Measurements from ENCODE around the gene RNF175.

RNF175 gene

DNA sequence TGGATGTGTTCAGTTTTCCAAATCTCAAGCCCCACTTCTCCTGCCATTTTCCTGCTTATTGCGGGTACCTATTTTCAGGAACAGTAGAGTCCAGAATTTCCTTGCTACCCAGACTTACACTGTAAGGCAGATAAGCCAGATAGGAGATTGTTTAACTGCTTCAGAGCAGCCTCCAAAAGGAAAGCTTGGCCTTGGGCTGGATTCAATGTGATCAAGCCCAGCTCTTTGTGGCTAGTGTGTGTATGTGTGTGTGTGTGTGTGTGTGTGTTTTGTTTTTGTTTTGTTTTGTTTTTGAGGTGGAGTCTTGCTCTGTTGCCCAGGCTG, 34.0 kb downstream of the RNF175 start:
- no peak for DNase-seq
- no peaks in the 10 kb centered on the region for H3K27me3 ChIP-seq (replicated peaks)
- TF ChIP-seq, protein P1, sequence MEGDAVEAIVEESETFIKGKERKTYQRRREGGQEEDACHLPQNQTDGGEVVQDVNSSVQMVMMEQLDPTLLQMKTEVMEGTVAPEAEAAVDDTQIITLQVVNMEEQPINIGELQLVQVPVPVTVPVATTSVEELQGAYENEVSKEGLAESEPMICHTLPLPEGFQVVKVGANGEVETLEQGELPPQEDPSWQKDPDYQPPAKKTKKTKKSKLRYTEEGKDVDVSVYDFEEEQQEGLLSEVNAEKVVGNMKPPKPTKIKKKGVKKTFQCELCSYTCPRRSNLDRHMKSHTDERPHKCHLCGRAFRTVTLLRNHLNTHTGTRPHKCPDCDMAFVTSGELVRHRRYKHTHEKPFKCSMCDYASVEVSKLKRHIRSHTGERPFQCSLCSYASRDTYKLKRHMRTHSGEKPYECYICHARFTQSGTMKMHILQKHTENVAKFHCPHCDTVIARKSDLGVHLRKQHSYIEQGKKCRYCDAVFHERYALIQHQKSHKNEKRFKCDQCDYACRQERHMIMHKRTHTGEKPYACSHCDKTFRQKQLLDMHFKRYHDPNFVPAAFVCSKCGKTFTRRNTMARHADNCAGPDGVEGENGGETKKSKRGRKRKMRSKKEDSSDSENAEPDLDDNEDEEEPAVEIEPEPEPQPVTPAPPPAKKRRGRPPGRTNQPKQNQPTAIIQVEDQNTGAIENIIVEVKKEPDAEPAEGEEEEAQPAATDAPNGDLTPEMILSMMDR (IDR thresholded peaks at IDR 0.05; ENCODE audit: low read depth, low read length, missing control alignments), result no peak
- no peaks in the 10 kb centered on the region for H3K36me3 ChIP-seq (replicated peaks)
- H3K27ac ChIP-seq, result no peak overlapping the region
- in situ Hi-C loops (cut with HindIII; ENCODE audit: low pct_ligation_motif_present, low sequenced_read_pairs), result no loop called here
- H3K4me3 ChIP-seq (ENCODE audit: low read depth, low read length), result no peak overlapping the region

DNA sequence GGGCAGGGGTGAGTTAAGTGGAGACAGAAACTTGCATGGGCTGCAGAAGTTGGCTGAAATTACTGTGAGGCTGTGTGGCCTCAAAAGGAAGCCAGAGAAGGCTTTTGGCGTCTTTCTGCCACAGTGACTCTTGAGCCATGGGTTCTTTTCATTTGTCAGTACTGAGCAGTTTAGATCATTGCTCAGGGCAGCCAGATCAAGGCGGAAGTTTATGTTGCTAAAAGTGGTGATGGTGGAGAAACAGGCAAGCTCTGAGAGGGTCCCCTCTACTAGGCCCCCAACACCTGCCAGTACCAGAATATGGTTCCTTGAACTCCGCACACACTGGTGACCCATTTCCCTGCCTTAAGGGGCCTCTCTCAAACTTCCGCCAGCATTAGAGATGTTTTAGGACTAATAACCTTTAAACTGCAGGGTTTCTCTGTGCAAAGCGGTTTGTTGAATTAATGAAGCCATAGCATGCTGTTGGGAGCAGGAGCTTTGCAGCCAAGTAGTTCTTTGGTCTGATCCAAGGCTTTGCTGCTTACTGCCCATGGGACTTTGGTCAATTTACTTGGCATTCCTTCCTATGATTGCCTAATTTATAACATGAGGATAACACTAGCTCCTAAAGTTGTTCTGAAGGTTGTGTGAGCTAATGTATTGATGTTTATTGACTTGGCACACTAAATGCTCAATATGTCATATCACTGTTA, 34.5 kb downstream of the RNF175 start:
- in situ Hi-C loops (cut with HindIII; ENCODE audit: low pct_ligation_motif_present, low sequenced_read_pairs), result no loop called here
- Histone ChIP-seq H3K27me3 (replicated peaks) (no peaks in the 10 kb centered on the region), H3K4me3 (ENCODE audit: low read depth, low read length) (no peak overlapping the region), H3K27ac (no peak overlapping the region), H3K36me3 (replicated peaks) (no peaks in the 10 kb centered on the region)
- TF ChIP-seq, protein P1 (IDR thresholded peaks at IDR 0.05; ENCODE audit: low read depth, low read length, missing control alignments), result no peak
- no peak for DNase-seq

DNA sequence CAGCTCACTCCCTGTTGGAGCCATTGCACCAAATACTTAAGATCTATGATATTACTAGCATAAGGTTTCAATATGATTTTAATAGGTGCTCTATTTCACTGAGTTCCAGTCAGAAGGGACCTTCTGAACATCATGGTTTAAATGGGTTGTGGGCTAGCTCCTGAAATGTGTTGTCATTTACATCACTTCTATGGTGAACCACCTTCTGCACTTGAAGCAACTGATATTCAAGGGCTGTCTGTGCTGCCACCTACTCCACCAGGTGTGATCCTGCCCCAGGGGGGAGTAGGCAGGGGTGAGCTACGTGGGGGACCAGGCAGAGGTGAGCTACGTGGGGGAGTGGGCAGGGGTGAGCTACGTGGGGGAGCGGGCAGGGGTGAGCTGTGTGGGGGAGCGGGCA, 35.2 kb downstream of the RNF175 start:
- Histone ChIP-seq H3K27me3 (replicated peaks) (no peaks in the 10 kb centered on the region), H3K36me3 (replicated peaks) (no peaks in the 10 kb centered on the region), H3K4me3 (ENCODE audit: low read depth, low read length) (no peak overlapping the region), H3K27ac (no peak overlapping the region)
- DNase-seq, result no peak
- TF ChIP-seq, protein P1 (IDR thresholded peaks at IDR 0.05; ENCODE audit: low read depth, low read length, missing control alignments), result no peak
- in situ Hi-C loops (cut with HindIII; ENCODE audit: low pct_ligation_motif_present, low sequenced_read_pairs), result no loop called here

DNA sequence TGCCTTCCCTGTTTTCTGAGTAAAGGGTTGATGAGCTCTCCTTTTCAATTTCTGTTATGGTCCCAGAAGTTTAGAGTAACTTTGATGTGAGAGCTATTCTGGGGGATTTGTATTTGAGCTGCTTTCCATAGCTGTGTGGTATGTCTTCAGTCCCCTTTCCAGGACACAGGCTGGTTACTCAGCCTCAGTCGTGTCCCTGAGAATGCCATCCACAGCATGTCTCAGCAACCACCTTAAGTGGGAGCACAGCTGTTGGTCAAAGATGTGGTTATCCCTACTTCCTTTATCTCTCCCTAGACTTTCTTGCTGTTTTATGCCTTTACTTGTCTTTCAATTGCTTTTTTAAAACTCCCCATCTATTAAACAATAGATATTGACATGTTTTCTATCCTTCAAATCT, 37.8 kb downstream of the RNF175 start:
- in situ Hi-C loops (cut with HindIII; ENCODE audit: low pct_ligation_motif_present, low sequenced_read_pairs), result no loop called here
- Histone ChIP-seq H3K4me3 (ENCODE audit: low read depth, low read length) (no peak overlapping the region), H3K27me3 (replicated peaks) (no peaks in the 10 kb centered on the region), H3K36me3 (replicated peaks) (no peaks in the 10 kb centered on the region), H3K27ac (no peak overlapping the region)
- TF ChIP-seq, protein P1 (IDR thresholded peaks at IDR 0.05; ENCODE audit: low read depth, low read length, missing control alignments), result no peak
- no peak for DNase-seq

DNA sequence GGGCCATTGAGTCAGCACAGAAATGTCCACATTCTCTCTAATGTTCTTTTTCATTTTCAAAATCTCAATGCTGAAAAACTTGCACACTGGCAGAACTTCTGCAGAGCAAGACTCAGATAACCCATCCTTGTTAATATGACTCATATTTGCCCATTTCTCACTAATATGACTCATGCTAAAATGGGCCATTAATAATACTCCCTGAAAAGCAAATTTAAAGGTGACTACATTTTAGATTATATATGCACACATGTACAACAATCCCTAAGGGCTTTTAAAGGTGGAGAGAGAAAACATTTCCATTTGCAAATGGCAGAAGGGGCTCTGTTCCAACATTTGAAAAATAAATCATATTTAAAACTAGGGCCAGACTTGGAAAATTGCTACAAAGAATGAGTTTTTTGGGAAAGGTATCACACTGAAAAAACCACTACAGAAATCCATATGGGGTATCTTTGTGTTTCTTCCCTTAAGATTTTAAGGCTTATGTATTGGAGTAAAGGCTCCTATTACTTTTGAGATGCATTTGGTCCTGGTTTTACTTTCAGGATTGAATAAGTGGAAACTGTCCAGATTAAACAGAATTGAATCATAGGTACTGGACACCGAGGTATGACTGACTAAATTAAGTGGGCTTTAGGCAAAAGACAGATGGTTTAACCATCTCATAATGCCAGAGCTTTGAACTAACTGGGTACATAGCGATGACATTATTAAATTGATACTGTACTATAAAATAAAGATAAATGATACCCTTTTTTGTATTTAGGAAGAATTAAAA, 45.8 kb downstream of the RNF175 start:
- TF ChIP-seq, protein P1 (IDR thresholded peaks at IDR 0.05; ENCODE audit: low read depth, low read length, missing control alignments), result no peak
- Histone ChIP-seq H3K4me3 (ENCODE audit: low read depth, low read length) (no peak overlapping the region), H3K27ac (no peak overlapping the region), H3K36me3 (replicated peaks) (no peaks in the 10 kb centered on the region), H3K27me3 (replicated peaks) (no peaks in the 10 kb centered on the region)
- in situ Hi-C loops (cut with HindIII; ENCODE audit: low pct_ligation_motif_present, low sequenced_read_pairs), result no loop called here
- DNase-seq, result peak; percentile 11

Measured in brain microvascular endothelial cell (primary cell).